GM12865 (cell line): ENCODE data around the gene MCEE.
"Not testable (repeated sequence)": the region's sequence is repeated elsewhere in the genome, so short reads cannot be mapped to it uniquely, and the experiment has no call there.

Source experiments
- DNase-seq: peaks from one replicate; pipeline ENCODE4 v3.0.0; 2010; ENCODE audit warnings: low read depth
- H3K4me3 ChIP-seq: 2 replicates; pipeline ENCODE4 v1.5.1; 2011; ENCODE audit warnings: mild to moderate bottlenecking, low read depth, low read length, control low read depth
- TF ChIP-seq, protein P1 (sequence below): IDR thresholded peaks from 2 replicates; pipeline ENCODE4 v1.5.1; 2011; ENCODE audit warnings: low read length, control low read depth, low read depth, inconsistent platforms; ENCODE audit not compliant: insufficient read depth; ENCODE audit errors: missing control alignments

MCEE gene

DNA sequence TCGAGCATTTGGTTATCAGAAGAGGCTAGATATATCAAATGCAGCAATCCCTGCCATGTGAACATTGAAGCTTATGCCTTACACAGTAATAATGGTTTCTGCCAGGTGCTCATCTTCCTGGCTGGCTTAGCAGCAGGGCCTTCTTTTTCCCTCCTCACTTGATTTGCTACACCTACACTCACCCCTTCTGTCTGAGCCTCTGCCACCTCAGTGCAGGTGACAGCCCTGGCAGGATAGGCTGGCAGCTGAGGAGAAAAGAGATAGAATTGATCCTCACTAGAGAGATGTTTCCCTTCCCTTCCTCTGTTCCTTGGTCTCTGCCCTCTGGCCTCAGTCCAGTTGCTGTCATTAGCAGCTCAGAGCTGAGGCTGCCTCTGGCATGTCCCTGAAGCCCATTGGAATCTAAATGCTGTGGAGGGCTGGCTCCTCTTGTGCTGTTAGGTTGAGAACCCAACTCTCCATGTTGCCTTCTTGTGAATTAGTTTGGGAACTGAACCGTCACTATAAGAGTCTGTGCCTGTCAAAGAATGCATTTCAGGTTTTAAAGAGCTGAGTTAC is 18.6 kb upstream of the MCEE start:
- no peak overlapping the region for H3K4me3 ChIP-seq
- TF ChIP-seq, protein P1, sequence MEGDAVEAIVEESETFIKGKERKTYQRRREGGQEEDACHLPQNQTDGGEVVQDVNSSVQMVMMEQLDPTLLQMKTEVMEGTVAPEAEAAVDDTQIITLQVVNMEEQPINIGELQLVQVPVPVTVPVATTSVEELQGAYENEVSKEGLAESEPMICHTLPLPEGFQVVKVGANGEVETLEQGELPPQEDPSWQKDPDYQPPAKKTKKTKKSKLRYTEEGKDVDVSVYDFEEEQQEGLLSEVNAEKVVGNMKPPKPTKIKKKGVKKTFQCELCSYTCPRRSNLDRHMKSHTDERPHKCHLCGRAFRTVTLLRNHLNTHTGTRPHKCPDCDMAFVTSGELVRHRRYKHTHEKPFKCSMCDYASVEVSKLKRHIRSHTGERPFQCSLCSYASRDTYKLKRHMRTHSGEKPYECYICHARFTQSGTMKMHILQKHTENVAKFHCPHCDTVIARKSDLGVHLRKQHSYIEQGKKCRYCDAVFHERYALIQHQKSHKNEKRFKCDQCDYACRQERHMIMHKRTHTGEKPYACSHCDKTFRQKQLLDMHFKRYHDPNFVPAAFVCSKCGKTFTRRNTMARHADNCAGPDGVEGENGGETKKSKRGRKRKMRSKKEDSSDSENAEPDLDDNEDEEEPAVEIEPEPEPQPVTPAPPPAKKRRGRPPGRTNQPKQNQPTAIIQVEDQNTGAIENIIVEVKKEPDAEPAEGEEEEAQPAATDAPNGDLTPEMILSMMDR = no peak
- DNase-seq = no peak

DNA sequence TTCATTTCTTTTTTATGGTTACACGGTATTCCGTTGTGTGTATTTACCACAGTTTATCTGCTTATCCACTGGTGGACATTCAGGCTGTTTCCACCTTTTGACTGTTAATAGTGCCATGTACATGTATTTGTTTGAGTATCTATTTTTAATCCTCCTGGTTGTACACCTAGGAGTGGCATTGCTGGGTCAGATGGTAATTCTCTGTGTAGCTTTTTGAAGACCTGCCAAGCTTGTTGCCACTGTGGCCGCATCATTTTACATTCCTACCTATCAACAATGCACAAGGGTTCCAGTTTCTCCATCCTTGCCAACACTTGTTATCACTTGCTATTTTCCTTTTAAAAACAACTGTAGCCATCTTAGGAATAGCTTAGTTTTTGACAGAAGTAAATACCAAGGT is 13.8 kb upstream of the MCEE start:
- TF ChIP-seq, protein P1 = no peak
- no peak overlapping the region for H3K4me3 ChIP-seq
- no peak for DNase-seq

DNA sequence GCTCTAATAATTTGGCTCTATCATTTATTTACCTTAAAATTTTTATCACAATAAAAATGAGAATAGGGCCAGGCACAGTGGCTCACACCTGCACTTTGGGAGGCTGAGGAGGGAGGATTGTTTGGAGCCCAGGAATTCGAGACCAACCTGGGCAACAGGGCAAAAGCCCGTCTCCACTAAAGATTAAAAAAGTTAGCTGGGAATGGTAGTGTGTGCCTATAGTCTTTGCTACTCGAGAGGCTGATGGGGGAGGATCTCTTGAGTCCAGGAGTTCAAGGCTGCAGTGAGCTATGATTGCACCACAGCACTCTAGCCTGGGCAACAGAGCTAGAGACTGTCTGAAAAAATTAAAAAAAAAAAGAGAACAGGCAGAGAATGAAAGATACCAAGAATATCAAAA is 6.1 kb upstream of the MCEE start:
- TF ChIP-seq, protein P1 = no peak
- no peak for DNase-seq
- no peak overlapping the region for H3K4me3 ChIP-seq

DNA sequence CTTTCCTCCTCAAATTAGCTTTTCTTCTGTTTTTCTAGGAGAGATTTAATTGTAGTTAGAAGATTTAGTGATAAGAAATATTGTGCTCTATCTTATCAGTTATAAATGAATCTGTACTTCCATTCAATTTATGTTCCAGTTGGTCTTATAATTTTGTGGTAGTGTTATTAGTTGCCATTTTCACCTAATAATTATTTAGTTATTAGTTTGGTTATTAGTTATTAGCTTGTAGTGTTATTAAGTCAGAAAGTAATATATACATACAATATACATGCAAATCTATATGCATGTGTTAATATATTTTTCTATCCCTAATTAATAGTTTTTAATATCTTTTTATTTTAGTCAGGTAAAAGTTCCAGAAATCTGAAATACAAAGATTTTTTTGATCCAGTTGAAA is 3.6 kb upstream of the MCEE start:
- no peak overlapping the region for H3K4me3 ChIP-seq
- DNase-seq = no peak
- TF ChIP-seq, protein P1 = no peak

DNA sequence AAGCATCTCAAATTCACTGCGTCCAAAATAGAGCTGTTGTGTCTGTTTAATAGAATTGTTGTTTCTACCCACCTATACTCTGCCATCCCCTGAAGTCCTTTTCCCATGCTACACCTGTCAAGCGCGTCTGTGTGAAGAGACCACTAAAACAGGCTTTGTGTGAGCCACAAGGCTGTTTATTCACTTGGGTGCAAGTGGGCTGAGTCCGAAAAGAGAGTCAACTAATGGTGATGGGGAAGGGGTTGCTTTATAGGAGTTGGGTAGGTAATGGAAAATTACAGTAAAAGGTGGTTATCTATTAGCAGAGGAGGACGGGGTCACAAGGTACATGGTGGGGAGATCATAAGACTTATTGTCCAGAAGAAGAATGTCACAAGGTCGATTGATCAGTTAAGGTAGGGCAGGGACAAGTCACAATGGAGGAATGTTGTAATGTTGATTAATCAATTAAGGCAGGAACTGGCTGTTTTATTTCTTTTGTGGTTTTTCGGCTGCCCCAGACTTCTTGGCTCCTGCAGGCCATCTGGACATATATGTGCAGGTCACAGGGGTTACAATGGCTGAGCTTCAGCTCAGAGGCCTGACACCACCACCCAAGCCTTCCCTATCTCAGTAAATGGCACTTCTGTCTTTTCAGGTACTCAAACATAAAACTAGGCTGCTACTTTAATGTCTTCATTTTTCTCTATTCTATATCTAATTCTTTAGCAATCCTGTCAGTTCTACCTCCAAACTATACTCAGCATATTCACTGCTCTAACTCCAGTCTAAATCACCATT is 1.5 kb upstream of the MCEE start:
- peak overlapping the region; percentile 96 for H3K4me3 ChIP-seq
- DNase-seq = not testable (repeated sequence)

DNA sequence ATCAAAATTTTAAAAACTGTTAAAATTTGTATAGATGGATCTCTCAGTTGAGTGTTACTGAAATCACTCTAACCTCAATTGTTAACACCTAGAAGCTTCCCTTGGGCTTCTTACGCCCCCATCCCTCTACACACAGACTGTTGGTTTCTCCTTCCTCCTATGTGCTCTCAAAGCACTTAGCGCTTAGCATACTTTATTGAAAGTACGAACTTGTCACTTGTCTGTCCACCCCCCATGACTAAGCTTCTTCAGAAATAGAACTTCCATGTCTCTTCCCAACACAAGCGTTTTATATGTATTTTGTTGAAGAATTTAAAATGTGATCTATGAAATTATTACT is 846 bp upstream of the MCEE start:
- peak; percentile 52 for DNase-seq
- H3K4me3 ChIP-seq = peak overlapping the region; percentile 96
- TF ChIP-seq, protein P1 = no peak

DNA sequence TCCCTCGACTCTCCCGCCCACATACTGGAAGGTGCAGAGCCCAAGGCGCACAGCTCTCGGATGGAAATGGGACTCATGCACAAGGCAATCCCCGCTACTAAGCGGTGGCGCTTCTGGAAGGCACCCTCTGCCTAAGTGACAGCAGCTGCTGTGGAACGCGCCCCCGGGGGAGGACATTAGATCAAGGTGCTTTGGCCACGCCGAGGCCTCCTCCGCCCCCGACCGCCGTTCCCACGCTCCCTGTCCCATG is 202 bp downstream of the MCEE start:
- TF ChIP-seq, protein P1 = no peak
- no peak for DNase-seq
- peak overlapping the region; percentile 96 for H3K4me3 ChIP-seq
